Measurements from ENCODE around the gene ASB12. TPM values are rescaled to one million over a fixed set of nuclear protein-coding genes. Genes with fewer than 3 reads are reported as not detected.

ASB12 gene
- not detected in 2 replicates for total RNA-seq

GRCh38 chrX:64230123-64230970 lies at the start of gene ASB12:
TSS of gene ASB12 (minus strand) at chrX:64230607. CDS start at chrX:64225650, 4,957 bp downstream.

DNA sequence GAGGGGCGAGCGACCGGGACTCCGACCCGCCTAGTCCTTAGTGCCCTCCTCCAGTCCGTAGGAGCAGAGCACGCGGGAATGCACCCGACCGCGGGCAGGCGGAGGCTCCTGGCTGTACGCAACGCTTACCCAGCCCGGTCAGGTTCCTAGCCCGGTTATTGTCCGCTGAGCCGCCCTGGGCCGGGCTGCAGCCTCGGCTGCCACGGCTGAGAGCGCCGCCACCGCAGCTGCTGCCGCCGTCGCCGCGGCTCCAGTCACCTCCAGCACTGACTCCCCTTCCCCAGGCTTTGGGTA lies 25.0 kb downstream of the ASB12 start, which contains the start of gene AMER1:
Gene AMER1 (minus strand): TSS at position 268 of the 294 bp plus-strand sequence. CDS start 12,422 bp downstream, outside the sequence.

Other genes starting within 250 kb of the ASB12 start
- 1.8 and 4.0 TPM in 2 replicates for gene AMER1, start 24.9 kb downstream of the ASB12 start, total RNA-seq
- gene MTMR8, start 164.8 kb upstream of the ASB12 start, total RNA-seq = 0.08 and 0.13 TPM in 2 replicates